ENCODE measurements around the gene TWIST2. TPM values are rescaled to one million over a fixed set of nuclear protein-coding genes. Genes with fewer than 3 reads are reported as not detected.
A peak's percentile ranks its signal among the peaks of the same experiment; 100 is the strongest.

Gene TWIST2
- 100 to 1,000 TPM in 1 of 7 donors, 10 to 100 TPM in 6; 17.8 to 104 (median 40.7) TPM for total RNA-seq
- 10 to 100 TPM; 14.2 to 32.7 TPM for polyA plus RNA-seq
- long read RNA-seq, donor 1, partial matches to known transcripts: 2 of 9 reads
- long read RNA-seq, donor 1, other reads (novel, unspliced or antisense): 3 of 9 reads
- long read RNA-seq, donor 2, partial matches to known transcripts: 0 of 1 reads
- long read RNA-seq, donor 2, other reads (novel, unspliced or antisense): 0 of 1 reads
- long read RNA-seq, donor 3, transcript TWIST2-202 (2 exons, 1,404 nt): major isoform, 30 of 35 reads
- long read RNA-seq, donor 3, partial matches to known transcripts: 2 of 35 reads
- long read RNA-seq, donor 3, other reads (novel, unspliced or antisense): 3 of 35 reads

DNA sequence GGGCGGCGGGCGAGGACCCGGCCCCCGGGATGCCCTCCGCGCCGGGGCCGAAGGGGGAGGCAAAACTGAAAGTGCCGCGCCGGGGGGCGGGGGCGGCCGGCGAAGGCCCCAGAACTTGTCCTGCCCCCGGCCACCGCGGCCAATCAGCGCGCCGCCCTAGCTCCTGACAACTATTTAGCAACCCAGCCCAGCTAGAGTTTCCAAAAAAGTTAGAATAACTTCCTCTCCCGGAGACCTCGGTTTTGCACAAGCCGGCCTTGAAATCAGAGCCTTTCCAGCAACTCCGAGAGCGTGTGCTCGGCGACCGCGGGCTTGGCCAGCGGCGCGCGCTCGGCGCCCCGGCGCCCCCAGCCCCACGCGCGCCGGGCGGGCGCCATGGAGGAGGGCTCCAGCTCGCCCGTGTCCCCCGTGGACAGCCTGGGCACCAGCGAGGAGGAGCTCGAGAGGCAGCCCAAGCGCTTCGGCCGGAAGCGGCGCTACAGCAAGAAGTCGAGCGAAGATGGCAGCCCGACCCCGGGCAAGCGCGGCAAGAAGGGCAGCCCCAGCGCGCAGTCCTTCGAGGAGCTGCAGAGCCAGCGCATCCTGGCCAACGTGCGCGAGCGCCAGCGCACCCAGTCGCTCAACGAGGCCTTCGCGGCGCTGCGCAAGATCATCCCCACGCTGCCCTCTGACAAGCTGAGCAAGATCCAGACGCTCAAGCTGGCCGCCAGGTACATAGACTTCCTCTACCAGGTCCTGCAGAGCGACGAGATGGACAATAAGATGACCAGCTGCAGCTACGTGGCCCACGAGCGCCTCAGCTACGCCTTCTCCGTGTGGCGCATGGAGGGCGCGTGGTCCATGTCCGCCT is at the start of gene TWIST2:
TWIST2 (plus strand) TSS at position 245 of the 850 bp plus-strand sequence; CDS start at position 376, 131 bp downstream.
- Histone ChIP-seq H3K27ac (peak within 1 kb of the TSS; percentile 80 to 90), H3K27me3 (no peaks in the 10 kb centered on the region), H3K4me3 (peak within 1 kb of the TSS; percentile 63), H3K4me1 (ENCODE audit: insufficient read depth) (peaks cover 7% of the 10 kb centered on the region), H3K9me3 (no peaks in the 10 kb centered on the region), H3K36me3 (no peaks in the 10 kb centered on the region)
- intact Hi-C loops (cut with DNase I): loop anchor here in 1 of 4 donors (5.0 kb wide), 1 partner anchor 124 kb away; no protein-coding TSS in a partner anchor
- TF ChIP-seq CTCF (IDR thresholded peaks at IDR 0.05) (peak in 2 of 3 donors; percentile 17 to 42), POLR2A (IDR thresholded peaks at IDR 0.05) (peak; percentile 56), EP300 (IDR thresholded peaks at IDR 0.05) (no peak)
- WGBS, 3 donors: 1 to 2% (median 1%) methylated on average over 61 to 90 of the region's 90 CpGs
- peak; percentile 84 to 92 (median 88) for DNase-seq

- DNase-seq: no peak
- no peak for TF ChIP-seq CTCF (IDR thresholded peaks at IDR 0.05)
- TF ChIP-seq POLR2A (IDR thresholded peaks at IDR 0.05): no peak
- no peak for TF ChIP-seq EP300 (IDR thresholded peaks at IDR 0.05)
- H3K9me3 ChIP-seq: no peaks in the 10 kb centered on the region
- no peaks in the 10 kb centered on the region for H3K4me1 ChIP-seq (ENCODE audit: insufficient read depth)
- H3K36me3 ChIP-seq: no peaks in the 10 kb centered on the region
- H3K4me3 ChIP-seq: no peak overlapping the region
- intact Hi-C loops (cut with DNase I): no loop called here
- no peak overlapping the region for H3K27ac ChIP-seq
- WGBS, 3 donors: 87 to 92% (median 88%) methylated on average over 8 of the region's 8 CpGs
- no peaks in the 10 kb centered on the region for H3K27me3 ChIP-seq
These were observed 46.1 kb upstream of the TWIST2 start for GRCh38 chr2:238801791-238802190.

- intact Hi-C loops (cut with DNase I): no loop called here
These were observed 44.9 kb upstream of the TWIST2 start for GRCh38 chr2:238802957-238803356.

More at GRCh38 chr2:238802957-238803356, 44.9 kb upstream of the TWIST2 start:
- Histone ChIP-seq H3K4me3 (no peak overlapping the region), H3K27me3 (no peaks in the 10 kb centered on the region), H3K9me3 (no peaks in the 10 kb centered on the region), H3K4me1 (ENCODE audit: insufficient read depth) (no peaks in the 10 kb centered on the region), H3K27ac (no peak overlapping the region), H3K36me3 (no peaks in the 10 kb centered on the region)
- TF ChIP-seq CTCF (IDR thresholded peaks at IDR 0.05) (no peak), EP300 (IDR thresholded peaks at IDR 0.05) (no peak), POLR2A (IDR thresholded peaks at IDR 0.05) (no peak)
- 12 to 32% (median 19%) methylated on average over 4 of the region's 4 CpGs for WGBS, 3 donors
- DNase-seq: no peak
